DND-41 (cell line): ENCODE results near the gene TMEM200C.

Source experiments
- EZH2 ChIP-seq: IDR thresholded peaks from 3 replicates; pipeline ENCODE4 v1.6.1; 2012; ENCODE audit warnings: borderline replicate concordance, low read depth, mild to moderate bottlenecking, moderate library complexity, low read length, inconsistent platforms; ENCODE audit not compliant: severe bottlenecking
- TF ChIP-seq, protein P1 (sequence below): IDR thresholded peaks from 2 replicates; pipeline ENCODE4 v1.5.1; 2012; ENCODE audit warnings: borderline replicate concordance, low read length, moderate library complexity, mild to moderate bottlenecking; ENCODE audit not compliant: poor library complexity, severe bottlenecking; ENCODE audit errors: extremely low read depth

DNA sequence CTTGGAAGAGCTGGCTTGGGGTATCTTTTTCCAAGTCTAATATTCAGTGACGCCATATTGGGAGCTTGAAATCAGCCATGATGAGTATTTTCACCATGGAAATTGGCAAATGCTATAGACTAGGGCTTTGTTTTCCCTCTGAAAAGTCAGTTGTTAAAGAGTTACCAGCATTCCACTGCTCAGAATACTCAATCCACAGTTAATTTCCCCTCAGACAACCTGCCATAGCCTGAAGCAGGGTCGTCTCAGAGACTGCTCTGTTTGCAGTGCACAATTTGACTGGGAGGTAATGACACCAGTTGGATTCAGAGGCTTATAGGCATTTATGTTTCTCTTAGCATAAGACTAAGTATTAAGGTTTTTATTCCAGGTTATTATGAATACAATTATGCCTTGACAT, 35.5 kb upstream of the TMEM200C start:
- TF ChIP-seq, protein P1, sequence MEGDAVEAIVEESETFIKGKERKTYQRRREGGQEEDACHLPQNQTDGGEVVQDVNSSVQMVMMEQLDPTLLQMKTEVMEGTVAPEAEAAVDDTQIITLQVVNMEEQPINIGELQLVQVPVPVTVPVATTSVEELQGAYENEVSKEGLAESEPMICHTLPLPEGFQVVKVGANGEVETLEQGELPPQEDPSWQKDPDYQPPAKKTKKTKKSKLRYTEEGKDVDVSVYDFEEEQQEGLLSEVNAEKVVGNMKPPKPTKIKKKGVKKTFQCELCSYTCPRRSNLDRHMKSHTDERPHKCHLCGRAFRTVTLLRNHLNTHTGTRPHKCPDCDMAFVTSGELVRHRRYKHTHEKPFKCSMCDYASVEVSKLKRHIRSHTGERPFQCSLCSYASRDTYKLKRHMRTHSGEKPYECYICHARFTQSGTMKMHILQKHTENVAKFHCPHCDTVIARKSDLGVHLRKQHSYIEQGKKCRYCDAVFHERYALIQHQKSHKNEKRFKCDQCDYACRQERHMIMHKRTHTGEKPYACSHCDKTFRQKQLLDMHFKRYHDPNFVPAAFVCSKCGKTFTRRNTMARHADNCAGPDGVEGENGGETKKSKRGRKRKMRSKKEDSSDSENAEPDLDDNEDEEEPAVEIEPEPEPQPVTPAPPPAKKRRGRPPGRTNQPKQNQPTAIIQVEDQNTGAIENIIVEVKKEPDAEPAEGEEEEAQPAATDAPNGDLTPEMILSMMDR: no peak
- TF ChIP-seq EZH2: no peak
